ENCODE data around the gene C12orf75.

- TF ChIP-seq CTCF (conservative IDR thresholded peaks at IDR 0.05) (no peak), ZFX (IDR thresholded peaks at IDR 0.05) (no peak)
Measured at GRCh38 chr12:105315130-105315529, 15.4 kb upstream of the C12orf75 start.
